Measurements from ENCODE around the gene MAMLD1.
A peak's percentile ranks its signal among the peaks of the same experiment; 100 is the strongest.

- peak in 1 of 12 donors; percentile 11 for TF ChIP-seq CTCF (IDR thresholded peaks at IDR 0.05)
- no peak for TF ChIP-seq POLR2A (IDR thresholded peaks at IDR 0.05)
Observed at GRCh38 chrX:150361070-150361776, 1.9 kb upstream of the MAMLD1 start.
